WTC11 (cell line): ENCODE results near the gene SMYD5.

Experiments
- FOXJ3 ChIP-seq: sonication (generic); formaldehyde crosslinking; IDR thresholded peaks from 2 replicates; pipeline ENCODE4 v1.9.0; 2021; ENCODE audit warnings: missing genetic modification reagents, mild to moderate bottlenecking, borderline replicate concordance
- FOXK1 ChIP-seq: sonication (generic); formaldehyde crosslinking; IDR thresholded peaks from 2 replicates; pipeline ENCODE4 v1.8.0; 2022; ENCODE audit warnings: mild to moderate bottlenecking, moderate library complexity, missing genetic modification reagents
- FOXP1 ChIP-seq: sonication (generic); formaldehyde crosslinking; IDR thresholded peaks from 2 replicates; pipeline ENCODE4 v1.8.0; 2022; ENCODE audit warnings: missing genetic modification reagents, mild to moderate bottlenecking, moderate library complexity, borderline replicate concordance
- JUN ChIP-seq: sonication (generic); formaldehyde crosslinking; IDR thresholded peaks from 2 replicates; pipeline ENCODE4 v1.8.0; 2023; ENCODE audit warnings: mild to moderate bottlenecking, missing genetic modification reagents
- NFYB ChIP-seq: sonication (generic); formaldehyde crosslinking; conservative IDR thresholded peaks from 2 replicates; pipeline ENCODE4 v1.8.0; 2022; ENCODE audit warnings: low read depth, missing genetic modification reagents
- TCF7 ChIP-seq: sonication (generic); formaldehyde crosslinking; IDR thresholded peaks from 2 replicates; pipeline ENCODE4 v1.8.0; 2022; ENCODE audit warnings: mild to moderate bottlenecking, low read depth, missing genetic modification reagents, moderate library complexity
- TF ChIP-seq, protein P1 (sequence below): fragments of 200-600 bp; IDR thresholded peaks from 2 replicates; pipeline ENCODE4 v1.8.0; 2022; ENCODE audit warnings: antibody characterized with exemption
- TF ChIP-seq, protein P2 (sequence below): sonication (generic); formaldehyde crosslinking; IDR thresholded peaks from 2 replicates; pipeline ENCODE4 v1.8.1; 2023; ENCODE audit warnings: mild to moderate bottlenecking, missing genetic modification reagents
- TF ChIP-seq, protein P3 (sequence below): sonication (generic); formaldehyde crosslinking; IDR thresholded peaks from 2 replicates; pipeline ENCODE4 v1.8.0; 2022; ENCODE audit warnings: mild to moderate bottlenecking, missing genetic modification reagents
- TF ChIP-seq, protein P4 (sequence below): sonication (generic); formaldehyde crosslinking; IDR thresholded peaks from 2 replicates; pipeline ENCODE4 v1.8.0; 2022; ENCODE audit warnings: mild to moderate bottlenecking, missing genetic modification reagents
- TF ChIP-seq, protein P5 (sequence below): sonication (generic); formaldehyde crosslinking; IDR thresholded peaks from 2 replicates; pipeline ENCODE4 v1.8.0; 2023; ENCODE audit warnings: missing genetic modification reagents, mild to moderate bottlenecking, borderline replicate concordance
- TF ChIP-seq, protein P6 (sequence below): sonication (generic); formaldehyde crosslinking; IDR thresholded peaks from 2 replicates; pipeline ENCODE4 v1.8.1; 2023; ENCODE audit warnings: mild to moderate bottlenecking, missing genetic modification reagents

DNA sequence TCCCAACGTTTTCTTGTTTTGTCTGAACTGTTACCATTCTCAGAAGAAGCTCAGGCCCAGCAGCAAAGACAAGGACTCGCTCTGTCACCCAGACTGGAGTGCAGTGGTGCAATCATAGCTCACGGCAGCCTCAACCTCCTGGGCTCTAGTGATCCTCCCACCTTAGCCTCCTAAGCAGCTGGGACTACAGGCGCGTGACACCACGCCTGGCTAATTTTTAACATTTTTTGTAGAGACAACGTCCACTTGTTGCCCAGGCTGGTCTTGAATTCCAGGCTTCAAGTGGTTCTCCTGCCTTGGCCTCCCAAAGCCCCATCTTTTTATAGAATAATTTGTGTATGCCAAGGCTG, 2.0 kb upstream of the SMYD5 start:
- no peak for TF ChIP-seq JUN (CRISPR knock-in tag)
- TF ChIP-seq, protein P1, sequence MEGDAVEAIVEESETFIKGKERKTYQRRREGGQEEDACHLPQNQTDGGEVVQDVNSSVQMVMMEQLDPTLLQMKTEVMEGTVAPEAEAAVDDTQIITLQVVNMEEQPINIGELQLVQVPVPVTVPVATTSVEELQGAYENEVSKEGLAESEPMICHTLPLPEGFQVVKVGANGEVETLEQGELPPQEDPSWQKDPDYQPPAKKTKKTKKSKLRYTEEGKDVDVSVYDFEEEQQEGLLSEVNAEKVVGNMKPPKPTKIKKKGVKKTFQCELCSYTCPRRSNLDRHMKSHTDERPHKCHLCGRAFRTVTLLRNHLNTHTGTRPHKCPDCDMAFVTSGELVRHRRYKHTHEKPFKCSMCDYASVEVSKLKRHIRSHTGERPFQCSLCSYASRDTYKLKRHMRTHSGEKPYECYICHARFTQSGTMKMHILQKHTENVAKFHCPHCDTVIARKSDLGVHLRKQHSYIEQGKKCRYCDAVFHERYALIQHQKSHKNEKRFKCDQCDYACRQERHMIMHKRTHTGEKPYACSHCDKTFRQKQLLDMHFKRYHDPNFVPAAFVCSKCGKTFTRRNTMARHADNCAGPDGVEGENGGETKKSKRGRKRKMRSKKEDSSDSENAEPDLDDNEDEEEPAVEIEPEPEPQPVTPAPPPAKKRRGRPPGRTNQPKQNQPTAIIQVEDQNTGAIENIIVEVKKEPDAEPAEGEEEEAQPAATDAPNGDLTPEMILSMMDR: no peak
- TF ChIP-seq, protein P2, sequence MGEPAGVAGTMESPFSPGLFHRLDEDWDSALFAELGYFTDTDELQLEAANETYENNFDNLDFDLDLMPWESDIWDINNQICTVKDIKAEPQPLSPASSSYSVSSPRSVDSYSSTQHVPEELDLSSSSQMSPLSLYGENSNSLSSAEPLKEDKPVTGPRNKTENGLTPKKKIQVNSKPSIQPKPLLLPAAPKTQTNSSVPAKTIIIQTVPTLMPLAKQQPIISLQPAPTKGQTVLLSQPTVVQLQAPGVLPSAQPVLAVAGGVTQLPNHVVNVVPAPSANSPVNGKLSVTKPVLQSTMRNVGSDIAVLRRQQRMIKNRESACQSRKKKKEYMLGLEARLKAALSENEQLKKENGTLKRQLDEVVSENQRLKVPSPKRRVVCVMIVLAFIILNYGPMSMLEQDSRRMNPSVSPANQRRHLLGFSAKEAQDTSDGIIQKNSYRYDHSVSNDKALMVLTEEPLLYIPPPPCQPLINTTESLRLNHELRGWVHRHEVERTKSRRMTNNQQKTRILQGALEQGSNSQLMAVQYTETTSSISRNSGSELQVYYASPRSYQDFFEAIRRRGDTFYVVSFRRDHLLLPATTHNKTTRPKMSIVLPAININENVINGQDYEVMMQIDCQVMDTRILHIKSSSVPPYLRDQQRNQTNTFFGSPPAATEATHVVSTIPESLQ: no peak
- no peak for TF ChIP-seq NFYB (CRISPR knock-in tag)
- no peak for TF ChIP-seq FOXK1 (CRISPR knock-in tag)
- no peak for TF ChIP-seq TCF7
- TF ChIP-seq, protein P3, sequence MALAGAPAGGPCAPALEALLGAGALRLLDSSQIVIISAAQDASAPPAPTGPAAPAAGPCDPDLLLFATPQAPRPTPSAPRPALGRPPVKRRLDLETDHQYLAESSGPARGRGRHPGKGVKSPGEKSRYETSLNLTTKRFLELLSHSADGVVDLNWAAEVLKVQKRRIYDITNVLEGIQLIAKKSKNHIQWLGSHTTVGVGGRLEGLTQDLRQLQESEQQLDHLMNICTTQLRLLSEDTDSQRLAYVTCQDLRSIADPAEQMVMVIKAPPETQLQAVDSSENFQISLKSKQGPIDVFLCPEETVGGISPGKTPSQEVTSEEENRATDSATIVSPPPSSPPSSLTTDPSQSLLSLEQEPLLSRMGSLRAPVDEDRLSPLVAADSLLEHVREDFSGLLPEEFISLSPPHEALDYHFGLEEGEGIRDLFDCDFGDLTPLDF (CRISPR knock-in tag): no peak
- no peak for TF ChIP-seq FOXJ3 (CRISPR knock-in tag)
- TF ChIP-seq, protein P4, sequence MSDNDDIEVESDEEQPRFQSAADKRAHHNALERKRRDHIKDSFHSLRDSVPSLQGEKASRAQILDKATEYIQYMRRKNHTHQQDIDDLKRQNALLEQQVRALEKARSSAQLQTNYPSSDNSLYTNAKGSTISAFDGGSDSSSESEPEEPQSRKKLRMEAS: no peak
- TF ChIP-seq, protein P5, sequence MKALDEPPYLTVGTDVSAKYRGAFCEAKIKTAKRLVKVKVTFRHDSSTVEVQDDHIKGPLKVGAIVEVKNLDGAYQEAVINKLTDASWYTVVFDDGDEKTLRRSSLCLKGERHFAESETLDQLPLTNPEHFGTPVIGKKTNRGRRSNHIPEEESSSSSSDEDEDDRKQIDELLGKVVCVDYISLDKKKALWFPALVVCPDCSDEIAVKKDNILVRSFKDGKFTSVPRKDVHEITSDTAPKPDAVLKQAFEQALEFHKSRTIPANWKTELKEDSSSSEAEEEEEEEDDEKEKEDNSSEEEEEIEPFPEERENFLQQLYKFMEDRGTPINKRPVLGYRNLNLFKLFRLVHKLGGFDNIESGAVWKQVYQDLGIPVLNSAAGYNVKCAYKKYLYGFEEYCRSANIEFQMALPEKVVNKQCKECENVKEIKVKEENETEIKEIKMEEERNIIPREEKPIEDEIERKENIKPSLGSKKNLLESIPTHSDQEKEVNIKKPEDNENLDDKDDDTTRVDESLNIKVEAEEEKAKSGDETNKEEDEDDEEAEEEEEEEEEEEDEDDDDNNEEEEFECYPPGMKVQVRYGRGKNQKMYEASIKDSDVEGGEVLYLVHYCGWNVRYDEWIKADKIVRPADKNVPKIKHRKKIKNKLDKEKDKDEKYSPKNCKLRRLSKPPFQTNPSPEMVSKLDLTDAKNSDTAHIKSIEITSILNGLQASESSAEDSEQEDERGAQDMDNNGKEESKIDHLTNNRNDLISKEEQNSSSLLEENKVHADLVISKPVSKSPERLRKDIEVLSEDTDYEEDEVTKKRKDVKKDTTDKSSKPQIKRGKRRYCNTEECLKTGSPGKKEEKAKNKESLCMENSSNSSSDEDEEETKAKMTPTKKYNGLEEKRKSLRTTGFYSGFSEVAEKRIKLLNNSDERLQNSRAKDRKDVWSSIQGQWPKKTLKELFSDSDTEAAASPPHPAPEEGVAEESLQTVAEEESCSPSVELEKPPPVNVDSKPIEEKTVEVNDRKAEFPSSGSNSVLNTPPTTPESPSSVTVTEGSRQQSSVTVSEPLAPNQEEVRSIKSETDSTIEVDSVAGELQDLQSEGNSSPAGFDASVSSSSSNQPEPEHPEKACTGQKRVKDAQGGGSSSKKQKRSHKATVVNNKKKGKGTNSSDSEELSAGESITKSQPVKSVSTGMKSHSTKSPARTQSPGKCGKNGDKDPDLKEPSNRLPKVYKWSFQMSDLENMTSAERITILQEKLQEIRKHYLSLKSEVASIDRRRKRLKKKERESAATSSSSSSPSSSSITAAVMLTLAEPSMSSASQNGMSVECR: no peak
- no peak for TF ChIP-seq FOXP1 (CRISPR knock-in tag)
- TF ChIP-seq, protein P6, sequence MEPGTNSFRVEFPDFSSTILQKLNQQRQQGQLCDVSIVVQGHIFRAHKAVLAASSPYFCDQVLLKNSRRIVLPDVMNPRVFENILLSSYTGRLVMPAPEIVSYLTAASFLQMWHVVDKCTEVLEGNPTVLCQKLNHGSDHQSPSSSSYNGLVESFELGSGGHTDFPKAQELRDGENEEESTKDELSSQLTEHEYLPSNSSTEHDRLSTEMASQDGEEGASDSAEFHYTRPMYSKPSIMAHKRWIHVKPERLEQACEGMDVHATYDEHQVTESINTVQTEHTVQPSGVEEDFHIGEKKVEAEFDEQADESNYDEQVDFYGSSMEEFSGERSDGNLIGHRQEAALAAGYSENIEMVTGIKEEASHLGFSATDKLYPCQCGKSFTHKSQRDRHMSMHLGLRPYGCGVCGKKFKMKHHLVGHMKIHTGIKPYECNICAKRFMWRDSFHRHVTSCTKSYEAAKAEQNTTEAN (CRISPR knock-in tag): no peak
